Mesenteric fat pad (tissue), 1 donor: ENCODE data around the gene HMGN3. TPM values are rescaled to one million over a fixed set of nuclear protein-coding genes. Genes with fewer than 3 reads are reported as not detected.

ENCODE experiments used
- DNase-seq: peaks from one replicate; pipeline ENCODE4 v3.0.0-alpha.2; 2020; ENCODE audit warnings: low spot score
- total RNA-seq: library from RNA; stranded (reverse); fragmentation: NEBNext Ultra II Directional; extraction: Animal tissue kit (Norgen Biotek cat#: 25700); gene quantifications from one replicate; pipeline ENCODE4 v1.2.1, GENCODE V29; 2021
- donor health status: DM: yes; HTN: yes; CAD: no.

The HMGN3 gene
- total RNA-seq, 1 donor from 2014 or later: 37.0 TPM

DNA sequence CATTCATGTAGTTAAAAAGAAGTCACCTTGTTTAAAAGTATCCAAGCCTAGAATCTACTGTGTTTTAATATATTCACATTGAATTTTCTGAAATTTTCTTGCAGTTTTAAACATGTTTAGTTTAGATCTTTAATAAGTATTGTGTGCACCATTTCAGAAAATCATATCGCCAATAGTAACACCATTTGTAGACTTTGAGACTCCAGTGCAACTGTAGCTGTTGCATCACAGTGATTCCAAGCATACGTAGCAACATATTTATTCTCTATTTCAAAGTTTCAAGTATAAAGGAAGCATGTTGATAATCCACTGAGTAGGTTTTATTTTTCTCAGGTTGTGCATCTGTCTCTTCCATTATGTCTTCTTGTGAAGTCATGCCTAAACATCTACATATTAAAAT, 46.4 kb downstream of the HMGN3 start:
- no peak for DNase-seq

DNA sequence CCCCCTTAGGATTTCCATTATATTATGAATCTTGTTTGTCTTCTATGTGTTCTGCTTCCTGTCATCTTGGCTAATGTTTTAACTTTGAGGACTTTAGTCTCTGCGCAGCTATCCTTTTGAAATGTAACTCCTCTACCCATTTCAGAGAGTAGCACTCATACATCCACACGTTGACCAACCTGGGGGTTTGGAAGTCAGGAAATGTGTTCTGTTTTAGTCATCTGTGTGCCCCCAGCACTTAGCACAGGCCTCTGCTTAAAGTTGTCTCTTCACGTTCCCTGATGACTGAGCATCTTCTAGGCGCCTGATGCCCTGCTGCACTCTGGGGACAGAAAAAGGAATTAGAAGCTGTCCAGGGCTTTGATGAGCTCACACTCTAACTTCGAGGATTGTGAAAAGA, 47.9 kb downstream of the HMGN3 start:
- DNase-seq: no peak

DNA sequence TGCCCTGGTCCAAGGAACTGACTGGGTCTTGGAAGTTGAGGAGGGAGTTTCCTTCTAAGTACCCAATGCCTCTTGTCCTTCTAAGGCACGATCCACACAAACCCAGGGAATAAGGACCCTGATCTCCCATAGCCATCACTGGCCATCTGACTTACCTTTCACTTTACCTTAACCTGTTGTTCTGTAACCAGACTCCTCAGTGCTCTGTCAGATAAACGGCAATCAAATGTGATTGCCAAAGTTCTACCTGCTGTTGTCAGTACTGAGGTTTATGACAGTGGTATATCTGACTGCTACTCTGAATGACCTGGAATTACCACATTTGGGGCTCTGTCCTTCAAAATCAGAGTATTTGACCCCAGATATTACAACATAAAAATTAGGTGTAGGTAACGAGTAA, 49.8 kb downstream of the HMGN3 start:
- DNase-seq: no peak

DNA sequence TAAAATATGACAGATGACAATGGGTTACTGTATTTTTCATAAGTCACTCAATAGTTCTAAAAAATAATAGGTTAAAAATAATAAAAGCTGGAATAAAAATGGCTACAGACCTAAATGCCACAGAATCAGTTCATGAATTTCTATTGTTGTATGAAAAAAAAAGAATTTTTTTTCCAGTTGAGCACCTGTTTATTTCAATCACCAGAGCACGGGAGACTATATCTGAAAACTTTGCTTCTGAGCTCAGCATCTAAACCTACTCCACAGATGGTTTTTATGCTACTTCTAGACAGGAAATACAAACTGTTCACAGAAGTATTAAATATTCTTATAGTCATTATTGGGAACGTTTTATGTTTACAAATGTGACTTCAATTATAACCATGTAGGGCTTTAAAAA, 50.4 kb downstream of the HMGN3 start:
- DNase-seq: no peak

DNA sequence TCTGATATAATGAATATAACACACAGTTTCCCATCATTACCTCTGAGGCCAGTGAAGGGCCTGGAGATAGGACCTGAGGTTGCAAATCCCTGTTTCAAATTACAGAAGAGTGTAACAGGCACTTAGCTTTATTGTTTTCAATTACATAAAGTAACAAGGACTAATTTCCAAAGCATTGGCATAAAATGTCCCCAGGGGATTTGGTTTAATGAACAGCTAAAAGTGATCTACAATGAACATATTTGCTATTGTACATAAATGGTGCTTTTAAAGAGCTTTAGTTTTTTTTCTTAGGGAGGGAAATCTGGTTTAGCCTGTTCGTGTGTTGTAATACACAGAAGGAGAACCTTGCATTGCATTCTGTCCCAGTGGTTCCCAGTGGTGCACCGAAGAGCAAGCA, 54.4 kb downstream of the HMGN3 start:
- DNase-seq: no peak

DNA sequence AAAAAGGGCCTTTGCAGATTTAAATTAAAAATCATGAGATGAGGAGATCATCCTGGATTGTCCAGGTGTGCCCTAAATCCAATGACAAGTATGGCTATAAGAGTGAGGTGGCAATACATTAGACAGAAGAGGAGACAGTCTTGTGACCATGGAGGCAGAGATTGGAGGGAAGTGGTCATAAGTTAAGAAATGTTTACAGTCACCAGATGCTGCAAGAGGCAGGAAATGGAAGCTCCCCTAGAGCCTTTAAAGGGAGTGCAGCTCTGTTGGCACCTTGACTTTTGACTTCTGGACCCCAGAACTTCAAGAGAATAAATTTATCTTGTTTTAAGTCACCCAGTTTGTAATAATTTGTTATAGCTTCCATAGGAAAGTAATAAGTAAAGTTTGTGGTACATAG, 61.1 kb downstream of the HMGN3 start:
- DNase-seq: no peak

DNA sequence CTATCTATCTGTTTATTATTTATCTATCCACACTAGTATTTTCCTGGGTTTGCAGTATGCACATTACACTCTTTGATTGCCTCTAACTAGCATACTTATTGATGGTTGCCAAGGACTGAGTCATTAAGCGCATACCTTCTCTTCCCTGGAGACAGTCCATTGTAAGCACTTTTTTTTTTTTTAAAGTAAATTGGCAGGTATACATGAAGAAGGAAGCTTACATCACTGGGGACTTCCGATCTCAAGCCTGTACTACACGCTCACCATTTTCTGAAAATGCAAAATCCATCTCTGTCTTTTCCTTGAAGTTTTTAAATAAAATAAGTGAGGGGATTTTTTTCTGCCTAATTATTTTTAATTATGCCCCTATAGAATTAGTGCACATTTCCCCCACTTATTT, 63.5 kb downstream of the HMGN3 start:
- no peak for DNase-seq

DNA sequence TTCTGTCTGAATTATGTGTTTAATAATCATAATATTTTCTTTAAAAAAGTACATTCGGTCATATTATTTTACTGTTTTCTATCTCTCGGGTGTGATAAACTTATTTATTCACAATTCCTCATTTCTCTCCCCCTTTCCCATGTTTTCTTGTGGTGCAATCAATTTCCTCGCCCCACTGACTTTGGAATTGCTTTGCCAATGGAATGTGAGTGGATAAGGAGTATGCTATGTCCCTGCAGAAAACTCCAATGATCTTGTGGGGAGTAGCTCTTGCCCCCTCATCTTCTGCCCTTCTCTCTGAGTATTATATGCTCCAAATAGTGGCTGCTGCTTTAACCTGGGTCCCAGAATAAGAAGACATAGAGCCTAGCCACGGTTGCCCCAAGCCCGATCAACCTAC, 64.1 kb downstream of the HMGN3 start:
- no peak for DNase-seq

DNA sequence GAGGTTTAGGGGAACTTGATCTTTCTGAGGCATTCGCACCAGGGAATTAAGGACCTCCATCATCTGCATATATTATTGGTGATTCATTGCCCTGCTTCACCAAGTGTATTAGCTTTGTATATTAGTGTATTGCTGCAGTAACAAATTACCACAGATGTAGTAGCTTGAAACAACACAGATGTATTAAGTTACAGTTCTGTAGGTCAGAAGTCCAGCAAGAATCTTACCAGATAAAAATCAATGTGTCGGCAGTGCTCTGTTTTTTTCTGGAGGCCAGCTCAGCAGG, 65.8 kb downstream of the HMGN3 start:
- no peak for DNase-seq

DNA sequence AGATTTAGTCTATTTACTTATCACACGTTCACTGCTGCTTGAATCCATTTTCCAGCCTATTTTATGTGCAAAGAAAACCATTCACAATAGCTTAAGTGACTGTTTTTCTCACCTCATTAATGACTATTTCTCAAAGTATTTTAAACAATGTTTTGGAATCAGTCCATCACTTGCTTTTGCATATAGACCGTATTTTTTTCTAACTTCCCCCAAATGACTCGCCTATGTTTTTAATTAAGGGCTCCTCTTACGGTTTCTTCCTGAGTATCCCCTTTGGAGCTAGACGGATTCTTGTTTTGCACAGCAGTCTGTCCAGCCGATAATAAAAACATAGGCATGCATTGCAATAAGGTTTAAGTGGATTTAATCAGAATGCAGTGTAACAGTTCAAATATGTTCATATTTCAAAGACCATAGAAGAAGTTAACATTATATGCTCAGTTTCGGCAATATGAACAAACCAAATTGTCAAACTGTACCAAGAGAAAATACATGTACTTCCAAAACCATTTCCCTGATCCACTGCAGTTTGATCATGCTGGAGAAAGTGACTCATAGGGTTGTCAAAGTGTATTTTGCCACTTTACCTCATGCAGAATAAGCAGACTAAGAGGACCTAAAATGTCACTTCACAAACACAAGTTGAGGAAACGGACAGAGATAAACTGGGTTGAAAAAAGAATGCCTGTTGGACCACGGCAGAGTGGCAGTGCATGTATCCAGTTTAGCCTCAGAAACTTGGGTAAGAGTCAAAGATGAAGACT, 66.4 kb downstream of the HMGN3 start:
- DNase-seq: no peak

DNA sequence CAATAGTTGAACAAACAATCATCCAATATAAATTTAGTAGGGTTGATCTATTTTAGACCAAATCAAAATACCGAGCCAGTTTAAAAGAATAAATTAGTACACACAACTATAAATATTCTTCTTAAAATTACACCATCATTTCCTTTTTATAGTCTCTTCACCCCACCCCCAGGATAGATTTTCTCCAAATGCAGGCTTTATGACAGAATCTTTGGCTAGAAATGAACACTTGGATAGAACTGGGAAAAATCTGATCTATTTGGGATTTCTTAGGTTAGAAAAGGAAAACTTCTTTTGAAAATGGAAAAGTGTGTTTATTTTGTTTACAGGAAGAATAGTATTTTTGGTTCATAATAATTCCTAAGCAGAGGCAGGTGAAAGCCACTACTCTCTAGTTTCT, 74.6 kb downstream of the HMGN3 start:
- DNase-seq: no peak

DNA sequence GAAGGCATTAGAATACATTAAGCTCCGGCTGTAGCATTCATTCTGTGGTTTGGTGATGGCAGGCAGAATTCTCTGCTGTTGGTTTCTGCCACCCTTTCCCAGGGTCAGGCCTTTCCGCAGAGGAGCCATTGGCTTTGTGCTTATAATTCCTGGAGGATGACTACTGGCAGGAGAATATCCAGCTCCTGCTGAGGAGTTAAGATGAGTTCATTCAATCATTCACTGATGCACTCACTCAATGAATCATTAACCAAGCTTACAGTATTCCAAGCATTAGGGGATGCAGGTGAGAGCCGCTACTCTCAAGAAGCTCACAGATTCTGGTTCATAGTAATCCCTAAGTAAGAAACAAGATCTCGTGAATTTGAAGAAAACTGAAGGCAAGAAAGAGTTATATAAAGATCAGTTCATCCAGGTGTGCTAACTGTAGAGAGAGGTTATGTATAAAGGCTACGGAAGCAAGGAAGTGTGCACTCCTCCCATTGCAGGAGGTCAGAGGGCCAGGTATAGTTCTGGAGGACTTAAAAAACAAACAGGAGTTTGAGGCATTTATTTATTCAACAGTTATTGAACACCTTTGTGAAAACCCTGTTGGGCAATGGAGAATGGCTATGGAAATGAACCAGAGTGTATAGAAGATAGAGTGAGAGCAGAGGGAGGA, 75.5 kb downstream of the HMGN3 start:
- DNase-seq: no peak

DNA sequence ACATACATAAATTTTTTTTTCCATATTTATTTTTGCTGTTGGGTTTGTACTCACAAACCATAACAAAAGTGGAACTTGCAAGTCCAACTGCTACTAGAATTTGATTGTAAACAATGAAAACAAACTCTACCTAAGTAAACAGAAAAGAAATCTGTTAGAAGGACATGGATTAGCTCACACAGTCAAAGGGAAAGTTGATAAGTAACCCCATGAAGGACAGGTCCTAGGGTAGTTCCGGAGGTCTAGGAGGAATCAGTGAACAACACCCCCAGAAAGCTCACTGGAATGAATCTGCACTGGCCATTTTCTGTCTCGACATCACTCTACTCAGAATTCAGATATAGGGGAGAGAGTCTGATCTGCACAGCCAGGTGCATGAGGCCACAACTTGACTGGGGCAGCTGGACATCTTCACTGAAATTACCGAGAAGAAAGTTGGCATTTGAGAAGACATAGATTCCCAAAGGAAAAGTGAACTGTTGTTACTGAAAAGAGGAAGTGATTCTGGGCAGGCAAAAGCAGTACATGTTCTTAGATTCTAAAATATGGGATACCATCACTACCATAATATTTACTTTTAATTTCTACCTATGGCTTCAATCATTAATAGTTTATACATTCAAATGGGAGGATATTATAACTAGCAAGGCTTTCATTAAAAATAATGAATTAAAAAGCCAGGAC, 76.4 kb downstream of the HMGN3 start:
- no peak for DNase-seq

DNA sequence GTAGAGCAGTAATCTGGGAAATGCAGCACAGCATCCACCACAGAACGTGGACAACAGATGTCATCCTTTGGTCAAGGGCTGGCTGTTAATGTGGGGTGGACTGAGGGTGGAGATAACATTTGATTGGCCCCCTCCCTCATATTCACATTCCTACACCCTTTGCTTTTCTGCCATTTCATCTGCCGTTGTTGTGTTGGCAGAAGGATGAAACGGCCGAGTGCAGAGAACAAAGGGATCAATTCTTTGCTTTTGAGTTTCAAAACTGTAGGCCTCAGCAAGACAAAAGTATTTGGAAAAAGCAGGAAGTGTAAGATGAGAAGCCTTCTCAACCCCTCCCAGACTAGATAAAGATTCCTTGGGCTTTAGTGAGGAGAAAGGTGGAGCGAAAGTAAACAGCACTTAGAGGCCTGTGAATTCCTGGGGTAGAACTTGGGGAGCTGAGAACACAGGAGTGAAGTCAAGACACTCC, 82.2 kb downstream of the HMGN3 start:
- no peak for DNase-seq

Other genes with a start within 250 kb of the HMGN3 start
- 21.8 TPM for gene PHIP, start 156.4 kb downstream of the HMGN3 start, total RNA-seq